Measurements from ENCODE around the gene KCNB1. TPM values are rescaled to one million over a fixed set of nuclear protein-coding genes. Genes with fewer than 3 reads are reported as not detected.

KCNB1 gene
- total RNA-seq, 1 donor from 2014 or later, result 2.0 TPM

DNA sequence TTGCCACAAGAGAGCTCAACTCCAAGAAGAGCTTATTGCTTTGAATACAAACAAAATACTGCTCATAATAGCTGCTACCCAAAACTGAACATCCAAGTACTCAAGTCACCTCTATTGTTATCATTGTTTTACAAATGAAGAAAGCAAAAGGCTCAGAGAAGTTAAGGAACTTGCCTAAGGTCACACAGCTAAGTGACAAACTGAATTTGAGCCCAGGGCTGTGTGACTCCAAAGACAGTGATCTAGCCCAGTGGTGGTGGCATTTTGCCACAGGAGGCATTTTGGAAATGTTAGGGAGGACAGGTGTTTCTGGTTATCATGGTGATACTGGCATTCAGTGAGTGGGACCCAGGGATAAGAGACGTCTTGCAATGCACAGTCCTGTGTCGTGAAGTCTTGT, 79.5 kb downstream of the KCNB1 start:
- no peak for TF ChIP-seq POLR2AphosphoS5 (IDR thresholded peaks at IDR 0.05; ENCODE audit: insufficient read depth in 1 of 2, low read depth in 1 of 2)
- TF ChIP-seq, protein P1, sequence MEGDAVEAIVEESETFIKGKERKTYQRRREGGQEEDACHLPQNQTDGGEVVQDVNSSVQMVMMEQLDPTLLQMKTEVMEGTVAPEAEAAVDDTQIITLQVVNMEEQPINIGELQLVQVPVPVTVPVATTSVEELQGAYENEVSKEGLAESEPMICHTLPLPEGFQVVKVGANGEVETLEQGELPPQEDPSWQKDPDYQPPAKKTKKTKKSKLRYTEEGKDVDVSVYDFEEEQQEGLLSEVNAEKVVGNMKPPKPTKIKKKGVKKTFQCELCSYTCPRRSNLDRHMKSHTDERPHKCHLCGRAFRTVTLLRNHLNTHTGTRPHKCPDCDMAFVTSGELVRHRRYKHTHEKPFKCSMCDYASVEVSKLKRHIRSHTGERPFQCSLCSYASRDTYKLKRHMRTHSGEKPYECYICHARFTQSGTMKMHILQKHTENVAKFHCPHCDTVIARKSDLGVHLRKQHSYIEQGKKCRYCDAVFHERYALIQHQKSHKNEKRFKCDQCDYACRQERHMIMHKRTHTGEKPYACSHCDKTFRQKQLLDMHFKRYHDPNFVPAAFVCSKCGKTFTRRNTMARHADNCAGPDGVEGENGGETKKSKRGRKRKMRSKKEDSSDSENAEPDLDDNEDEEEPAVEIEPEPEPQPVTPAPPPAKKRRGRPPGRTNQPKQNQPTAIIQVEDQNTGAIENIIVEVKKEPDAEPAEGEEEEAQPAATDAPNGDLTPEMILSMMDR (IDR thresholded peaks at IDR 0.05), result no peak
- TF ChIP-seq POLR2A (IDR thresholded peaks at IDR 0.05), result no peak
- no peaks in the 10 kb centered on the region for H3K36me3 ChIP-seq
- no peaks in the 10 kb centered on the region for H3K9me3 ChIP-seq
- no peak for DNase-seq (ENCODE audit: extremely low spot score in 2 of 2)
- H3K4me3 ChIP-seq, result no peak overlapping the region
- H3K27me3 ChIP-seq, result no peaks in the 10 kb centered on the region
- intact Hi-C loops (cut with DNase I), result no loop called here
- H3K4me1 ChIP-seq, result peaks cover 20% of the 10 kb centered on the region
- H3K27ac ChIP-seq, result no peak overlapping the region

GRCh38 chr20:49400904-49401303, 81.6 kb downstream of the KCNB1 start:
- Histone ChIP-seq H3K4me3 (no peak overlapping the region), H3K4me1 (peaks cover 20% of the 10 kb centered on the region)
- TF ChIP-seq, protein P1 (IDR thresholded peaks at IDR 0.05), result no peak
- TF ChIP-seq POLR2AphosphoS5 (IDR thresholded peaks at IDR 0.05; ENCODE audit: insufficient read depth in 1 of 2, low read depth in 1 of 2) (no peak), POLR2A (IDR thresholded peaks at IDR 0.05) (no peak)

DNA sequence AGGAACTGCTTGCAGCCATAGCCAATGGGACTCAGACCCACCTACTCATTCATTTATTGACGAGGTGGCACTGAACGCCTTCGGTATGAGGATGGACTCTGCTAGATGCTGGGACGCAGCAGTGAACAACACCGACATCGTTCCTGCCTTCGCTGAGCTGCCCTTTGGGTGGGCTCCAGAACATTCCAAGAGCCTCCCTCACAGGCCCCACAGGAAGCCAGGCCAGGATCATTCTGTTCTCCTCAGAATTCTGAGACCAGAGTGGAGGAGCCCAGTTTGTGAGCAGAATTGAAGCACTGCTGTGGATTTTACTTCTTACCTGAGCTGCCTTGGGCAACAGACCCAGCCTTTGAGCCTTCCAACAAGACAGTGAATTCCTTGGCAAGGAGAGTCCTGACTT, 82.1 kb downstream of the KCNB1 start:
- Histone ChIP-seq H3K27me3 (no peaks in the 10 kb centered on the region), H3K36me3 (no peaks in the 10 kb centered on the region), H3K4me1 (peaks cover 20% of the 10 kb centered on the region), H3K27ac (peak overlapping the region; percentile 69), H3K9me3 (no peaks in the 10 kb centered on the region), H3K4me3 (no peak overlapping the region)
- intact Hi-C loops (cut with DNase I), result no loop called here
- peak in 1 of 2 donors; percentile 92 for DNase-seq (ENCODE audit: extremely low spot score in 2 of 2)
- TF ChIP-seq POLR2A (IDR thresholded peaks at IDR 0.05), result no peak
- TF ChIP-seq POLR2AphosphoS5 (IDR thresholded peaks at IDR 0.05; ENCODE audit: insufficient read depth in 1 of 2, low read depth in 1 of 2), result peak; percentile 12 to 55

More at GRCh38 chr20:49400904-49401303, 81.6 kb downstream of the KCNB1 start:
- intact Hi-C loops (cut with DNase I), result no loop called here
- no peak for DNase-seq (ENCODE audit: extremely low spot score in 2 of 2)
- no peaks in the 10 kb centered on the region for H3K36me3 ChIP-seq
- H3K27ac ChIP-seq, result peak overlapping the region; percentile 69
- H3K27me3 ChIP-seq, result no peaks in the 10 kb centered on the region
- no peaks in the 10 kb centered on the region for H3K9me3 ChIP-seq

DNA sequence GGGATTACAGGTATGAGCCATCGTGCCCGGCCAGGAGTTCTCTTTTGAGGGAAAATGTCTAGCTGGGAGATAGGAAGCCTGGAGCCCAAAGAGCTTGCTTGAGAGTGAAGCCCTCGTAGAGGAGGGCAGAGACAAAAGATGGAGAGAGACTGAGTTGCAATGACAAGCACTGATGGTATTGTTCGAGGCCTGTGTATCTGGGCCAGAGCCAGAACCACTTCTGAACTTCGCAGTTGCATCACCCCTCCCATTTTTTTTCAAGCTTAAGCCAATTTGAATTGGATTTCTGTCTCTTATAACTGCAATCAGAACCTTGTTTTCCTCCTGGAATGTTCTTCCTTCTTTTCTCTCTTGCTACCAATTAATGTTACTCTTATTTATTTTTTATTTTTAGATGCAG, 83.1 kb downstream of the KCNB1 start:
- H3K4me3 ChIP-seq, result no peak overlapping the region
- no peak for DNase-seq (ENCODE audit: extremely low spot score in 2 of 2)
- peaks cover 28% of the 10 kb centered on the region for H3K4me1 ChIP-seq
- TF ChIP-seq POLR2A (IDR thresholded peaks at IDR 0.05) (no peak), POLR2AphosphoS5 (IDR thresholded peaks at IDR 0.05; ENCODE audit: insufficient read depth in 1 of 2, low read depth in 1 of 2) (no peak)
- TF ChIP-seq, protein P1 (IDR thresholded peaks at IDR 0.05), result no peak
- no peaks in the 10 kb centered on the region for H3K27me3 ChIP-seq
- intact Hi-C loops (cut with DNase I), result no loop called here
- no peaks in the 10 kb centered on the region for H3K9me3 ChIP-seq
- no peaks in the 10 kb centered on the region for H3K36me3 ChIP-seq
- H3K27ac ChIP-seq, result peak overlapping the region; percentile 69

DNA sequence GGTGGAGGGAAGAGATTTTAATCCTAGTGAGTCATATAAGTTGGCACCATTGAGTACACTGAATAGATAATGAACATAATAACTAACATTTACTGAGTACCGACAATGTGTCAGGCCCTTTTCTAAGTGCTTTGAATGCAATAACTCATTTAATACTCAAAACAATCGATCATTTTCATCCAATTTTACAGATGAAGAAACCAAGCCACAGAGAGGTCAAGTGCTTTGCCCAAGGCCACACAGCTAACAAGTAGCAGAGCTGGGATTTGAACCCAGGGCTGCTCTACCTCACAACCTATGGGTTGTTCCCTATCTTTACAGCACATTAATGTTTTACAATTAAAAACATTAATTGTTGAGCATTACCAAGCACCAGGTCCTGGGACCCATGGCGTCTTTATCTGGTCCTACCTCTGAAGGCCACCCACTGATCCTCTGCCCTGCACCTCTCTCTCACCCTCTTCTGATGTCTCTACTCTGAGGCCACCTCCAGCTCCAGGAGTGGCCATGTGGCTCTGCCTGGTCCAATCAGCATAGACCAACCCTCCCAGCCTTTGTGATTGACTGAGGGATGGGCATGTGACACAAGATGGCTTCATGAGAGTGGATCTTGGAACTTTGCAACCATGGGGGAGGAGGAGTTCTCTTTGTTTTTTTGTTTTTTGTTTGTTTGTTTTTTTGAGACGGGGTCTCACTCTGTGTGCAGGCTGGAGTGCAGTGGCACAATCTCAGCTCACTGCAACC, 83.9 kb downstream of the KCNB1 start:
- DNase-seq (ENCODE audit: extremely low spot score in 2 of 2), result no peak
- TF ChIP-seq, protein P1 (IDR thresholded peaks at IDR 0.05), result no peak
- TF ChIP-seq POLR2AphosphoS5 (IDR thresholded peaks at IDR 0.05; ENCODE audit: insufficient read depth in 1 of 2, low read depth in 1 of 2) (no peak), POLR2A (IDR thresholded peaks at IDR 0.05) (no peak)
- H3K27me3 ChIP-seq, result no peaks in the 10 kb centered on the region
- H3K36me3 ChIP-seq, result no peaks in the 10 kb centered on the region
- H3K27ac ChIP-seq, result peak overlapping the region; percentile 69
- intact Hi-C loops (cut with DNase I), result no loop called here
- no peak overlapping the region for H3K4me3 ChIP-seq
- H3K9me3 ChIP-seq, result no peaks in the 10 kb centered on the region
- peaks cover 33% of the 10 kb centered on the region for H3K4me1 ChIP-seq
